PC-9 (cell line): ENCODE data around the gene CNOT1. TPM values are rescaled to one million over a fixed set of nuclear protein-coding genes. Genes with fewer than 3 reads are reported as not detected.

Experiments
- BruUV-seq: library from RNA; stranded (reverse); fragments of 400-500 nt; replicated peaks from 2 replicates; lab custom pipeline; 2021; lab: Mats Ljungman, UMichigan
- CTCF ChIA-PET: fragments of 300-600 bp; sonication (Branson Sonifier 250); formaldehyde crosslinking; loops from one replicate; lab custom pipeline; 2022; ENCODE audit warnings: antibody characterized with exemption; lab: Charles Lee
- POLR2A ChIA-PET: fragments of 300-600 bp; sonication (Branson Sonifier 250); formaldehyde crosslinking; loops from one replicate; lab custom pipeline; 2022; ENCODE audit warnings: antibody characterized with exemption; ENCODE audit not compliant: unreplicated experiment; lab: Charles Lee
- DNase-seq, 2 experiments: peaks; one replicate each; pipeline versions ENCODE4 v3.0.0 to v3.0.0-alpha.2; 2015 to 2022; ENCODE audit warnings: mixed read lengths in 1 of 2
- H2AFZ ChIP-seq: fragments of 200-600 bp; sonication (generic); 2 replicates; pipeline ENCODE4 v1.8.1; 2017; ENCODE audit warnings: antibody characterized with exemption
- H3F3A ChIP-seq: fragments of 200-600 bp; sonication (generic); 2 replicates; pipeline ENCODE4 v1.8.1; 2017; ENCODE audit warnings: antibody characterized with exemption, mild to moderate bottlenecking, low read depth; ENCODE audit not compliant: insufficient read depth
- H3K27ac ChIP-seq: fragments of 200-600 bp; sonication (generic); 2 replicates; pipeline ENCODE4 v1.6.1; 2016; ENCODE audit warnings: mixed run types
- H3K27me3 ChIP-seq: fragments of 200-600 bp; sonication (generic); 2 replicates; pipeline ENCODE4 v1.6.1; 2016; ENCODE audit warnings: low read depth, mixed run types; ENCODE audit not compliant: insufficient read depth
- H3K36me3 ChIP-seq: fragments of 200-600 bp; sonication (generic); 2 replicates; pipeline ENCODE4 v1.6.1; 2016; ENCODE audit warnings: low read depth, mixed run types
- H3K4me1 ChIP-seq: fragments of 200-600 bp; sonication (generic); replicated peaks from 2 replicates; pipeline ENCODE4 v1.6.1; 2016; ENCODE audit warnings: mixed run types; ENCODE audit not compliant: insufficient read depth
- H3K4me2 ChIP-seq: fragments of 200-600 bp; sonication (generic); 2 replicates; pipeline ENCODE4 v1.6.1; 2017; ENCODE audit warnings: mixed run types
- H3K4me3 ChIP-seq: fragments of 200-600 bp; sonication (generic); 2 replicates; pipeline ENCODE4 v1.6.1; 2016; ENCODE audit warnings: mixed run types
- H3K79me2 ChIP-seq: fragments of 200-600 bp; sonication (generic); 2 replicates; pipeline ENCODE4 v1.6.1; 2017; ENCODE audit warnings: low read depth, mixed run types
- H3K9me2 ChIP-seq: fragments of 200-600 bp; sonication (generic); 2 replicates; pipeline ENCODE4 v1.8.1; 2017; ENCODE audit warnings: mild to moderate bottlenecking; ENCODE audit not compliant: insufficient read depth
- H3K9me3 ChIP-seq: fragments of 200-600 bp; sonication (generic); 2 replicates; pipeline ENCODE4 v1.8.1; 2016; ENCODE audit warnings: low read depth; ENCODE audit not compliant: insufficient read depth
- H4K20me1 ChIP-seq: fragments of 200-600 bp; sonication (generic); 2 replicates; pipeline ENCODE4 v1.8.1; 2017; ENCODE audit not compliant: insufficient read depth
- CTCF ChIP-seq: fragments of 200-600 bp; sonication (generic); conservative IDR thresholded peaks from 2 replicates; pipeline ENCODE4 v1.6.1; 2017; ENCODE audit warnings: mixed run types, antibody characterized with exemption, mild to moderate bottlenecking, moderate library complexity
- EZH2 ChIP-seq: fragments of 200-600 bp; sonication (generic); IDR thresholded peaks from 2 replicates; pipeline ENCODE4 v1.8.0; 2017; ENCODE audit warnings: antibody characterized with exemption, low read depth
- intact Hi-C: fragments of 100-400 bp; cut with micrococcal nuclease; formaldehyde crosslinking; loops from one replicate; pipeline ENCODE4 v1.10.0; 2022; ENCODE audit not compliant: unreplicated experiment
- total RNA-seq: library from RNA; stranded (reverse); gene quantifications from 2 replicates; pipeline ENCODE4 v1.2.3, GENCODE V29; 2021

Gene CNOT1
- total RNA-seq, 1 experiment from 2014 or later = 233 TPM

DNA sequence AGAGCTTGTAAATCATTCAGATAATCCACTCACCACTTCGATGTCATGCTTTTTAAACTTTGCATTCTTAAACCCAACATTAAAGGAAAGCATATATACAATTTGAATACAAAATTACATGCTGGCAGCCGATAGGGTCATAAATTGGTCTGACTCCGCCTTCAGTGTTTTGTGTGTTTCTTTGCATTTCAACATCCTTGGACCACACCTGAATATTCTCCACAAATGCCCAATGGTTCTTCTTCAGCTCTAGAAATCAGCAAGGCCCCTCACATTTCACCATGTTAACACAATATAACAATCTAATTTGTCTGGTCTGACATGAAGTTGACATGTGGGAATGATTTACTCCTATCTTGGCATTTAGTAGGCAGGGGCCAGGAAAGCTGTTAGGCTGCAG, 97.2 kb downstream of the CNOT1 start:
- Histone ChIP-seq H3K4me1 (no peaks in the 10 kb centered on the region), H3K4me2 (no peak overlapping the region), H3K36me3 (peaks cover 84% of the 10 kb centered on the region), H3K4me3 (no peak overlapping the region), H3F3A (peaks cover 44% of the 10 kb centered on the region), H3K9me2 (no peaks in the 10 kb centered on the region), H3K27me3 (no peaks in the 10 kb centered on the region), H3K9me3 (no peaks in the 10 kb centered on the region), H4K20me1 (peaks cover 21% of the 10 kb centered on the region), H3K79me2 (no peaks in the 10 kb centered on the region), H2AFZ (no peak overlapping the region), H3K27ac (no peak overlapping the region)
- intact Hi-C loops = no loop called here
- no peak for DNase-seq
- TF ChIP-seq EZH2 = no peak
- TF ChIP-seq CTCF = no peak
- POLR2A ChIA-PET = no interaction called here
- CTCF ChIA-PET = no interaction called here
- BruUV-seq = no TSS peak

DNA sequence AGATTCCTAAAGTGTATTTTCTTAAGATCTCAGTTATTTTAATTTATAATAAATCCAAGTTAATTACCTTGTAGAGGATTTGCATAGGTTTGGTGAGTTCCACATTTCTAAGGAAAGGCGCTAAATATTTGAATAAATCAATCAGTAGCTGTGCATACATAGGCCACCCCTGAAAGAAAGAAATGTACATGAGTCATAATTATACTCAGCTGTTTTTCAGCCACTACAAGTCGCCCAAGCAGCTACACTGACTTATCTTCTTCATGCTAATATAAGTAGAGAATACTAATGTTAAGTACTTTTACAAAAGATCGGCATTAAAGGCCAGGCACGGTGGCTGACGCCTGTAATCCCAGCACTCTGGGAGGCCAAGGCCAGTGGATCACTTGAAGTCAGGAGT, 99.4 kb downstream of the CNOT1 start:
- no peaks in the 10 kb centered on the region for H3K9me3 ChIP-seq
- H3K4me1 ChIP-seq = no peaks in the 10 kb centered on the region
- no peak for TF ChIP-seq EZH2
- TF ChIP-seq CTCF = no peak
- H3K79me2 ChIP-seq = no peaks in the 10 kb centered on the region
- H4K20me1 ChIP-seq = peaks cover 18% of the 10 kb centered on the region; the same call in 1 of the 2 replicates
- peaks cover 42% of the 10 kb centered on the region for H3F3A ChIP-seq
- H2AFZ ChIP-seq = no peak overlapping the region
- no peak for DNase-seq
- BruUV-seq = no TSS peak
- ChIA-PET CTCF (no interaction called here), POLR2A (no interaction called here)
- H3K27me3 ChIP-seq = no peaks in the 10 kb centered on the region
- H3K4me3 ChIP-seq = no peak overlapping the region
- H3K36me3 ChIP-seq = peaks cover 76% of the 10 kb centered on the region
- no peaks in the 10 kb centered on the region for H3K9me2 ChIP-seq
- intact Hi-C loops = no loop called here
- no peak overlapping the region for H3K4me2 ChIP-seq
- H3K27ac ChIP-seq = no peak overlapping the region

DNA sequence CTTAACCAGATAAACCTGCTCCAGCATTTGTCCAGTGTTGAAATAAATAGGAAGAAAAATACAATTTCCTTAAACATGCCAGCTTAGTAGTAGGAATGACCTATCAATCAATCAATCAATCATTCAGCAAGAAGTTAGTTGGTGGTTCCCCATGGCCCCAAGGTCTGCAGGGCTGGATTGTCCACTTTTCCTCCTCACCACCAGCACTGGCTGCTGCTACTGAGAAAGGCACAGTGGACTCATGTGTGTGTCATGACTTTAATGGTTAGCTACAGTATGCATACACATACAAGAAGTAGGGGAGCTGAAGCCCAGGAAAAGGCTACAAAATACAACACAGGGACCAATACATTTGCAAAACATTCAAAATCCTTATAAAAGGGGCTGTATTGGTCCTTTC, 109.9 kb downstream of the CNOT1 start:
- no peak for DNase-seq
- Histone ChIP-seq H3K79me2 (peaks cover 17% of the 10 kb centered on the region), H3K4me2 (no peak overlapping the region), H4K20me1 (peaks cover 58% of the 10 kb centered on the region), H2AFZ (no peak overlapping the region), H3K9me2 (no peaks in the 10 kb centered on the region), H3K36me3 (peaks cover 61% of the 10 kb centered on the region), H3F3A (peaks cover 82% of the 10 kb centered on the region; the same call in 1 of the 2 replicates), H3K4me1 (peaks cover 13% of the 10 kb centered on the region), H3K27ac (no peak overlapping the region), H3K4me3 (no peak overlapping the region), H3K9me3 (no peaks in the 10 kb centered on the region), H3K27me3 (no peaks in the 10 kb centered on the region)
- CTCF ChIA-PET = no interaction called here
- no peak for TF ChIP-seq CTCF
- no peak for TF ChIP-seq EZH2
- BruUV-seq = no TSS peak
- POLR2A ChIA-PET = interaction anchor here (0.6 kb wide), 1 partner anchor 21 kb away, joined by 4 read pairs; no protein-coding TSS in a partner anchor
- intact Hi-C loops = loop anchor here (5.0 to 10.0 kb wide), 3 partner anchors 33 to 495 kb away; partner anchors contain the start of gene MMP15
